GM21576 (cell line): ENCODE data around the gene SAMSN1.
A peak's percentile ranks its signal among the peaks of the same experiment; 100 is the strongest.

Experiments used
- ATAC-seq: cut with Tn5 transposase; IDR thresholded peaks from one replicate; pipeline ENCODE4 v1.9.1; 2021; ENCODE audit warnings: mild to moderate bottlenecking, moderate library complexity; ENCODE audit not compliant: unreplicated experiment

Gene SAMSN1

GRCh38 chr21:14487490-14488432, 58.4 kb downstream of the SAMSN1 start:
- peak; percentile 48 for ATAC-seq

GRCh38 chr21:14486869-14487268, 59.2 kb downstream of the SAMSN1 start:
- ATAC-seq, result no peak

GRCh38 chr21:14484188-14485009, 61.7 kb downstream of the SAMSN1 start:
- no peak for ATAC-seq

GRCh38 chr21:14483296-14483695, 62.8 kb downstream of the SAMSN1 start:
- ATAC-seq, result no peak

GRCh38 chr21:14482165-14482564, 64.0 kb downstream of the SAMSN1 start:
- ATAC-seq, result peak; percentile 57

GRCh38 chr21:14480411-14481031, 65.6 kb downstream of the SAMSN1 start:
- ATAC-seq, result no peak

GRCh38 chr21:14479241-14479786, 66.8 kb downstream of the SAMSN1 start:
- no peak for ATAC-seq

GRCh38 chr21:14477841-14478240, 68.3 kb downstream of the SAMSN1 start:
- no peak for ATAC-seq

- no peak for ATAC-seq
These were observed 69.0 kb downstream of the SAMSN1 start for GRCh38 chr21:14477133-14477532.

GRCh38 chr21:14474995-14475394, 71.1 kb downstream of the SAMSN1 start:
- no peak for ATAC-seq

- no peak for ATAC-seq
These were observed 76.5 kb downstream of the SAMSN1 start for GRCh38 chr21:14469641-14470040.

GRCh38 chr21:14466715-14467114, 79.4 kb downstream of the SAMSN1 start:
- no peak for ATAC-seq

- ATAC-seq, result no peak
These were observed 88.4 kb downstream of the SAMSN1 start for GRCh38 chr21:14457762-14458161.

GRCh38 chr21:14456911-14457310, 89.2 kb downstream of the SAMSN1 start:
- ATAC-seq, result no peak

- peak; percentile 58 for ATAC-seq
These were observed 91.8 kb downstream of the SAMSN1 start for GRCh38 chr21:14454016-14455009.

GRCh38 chr21:14453339-14454015, 92.6 kb downstream of the SAMSN1 start:
- ATAC-seq, result peak; percentile 95

GRCh38 chr21:14452727-14453241, 93.3 kb downstream of the SAMSN1 start:
- ATAC-seq, result no peak

GRCh38 chr21:14452031-14452726, 93.9 kb downstream of the SAMSN1 start:
- no peak for ATAC-seq
